Fibroblast of villous mesenchyme (primary cell): ENCODE measurements around the gene ARSA. TPM values are rescaled to one million over a fixed set of nuclear protein-coding genes. Genes with fewer than 3 reads are reported as not detected.
"Not testable (repeated sequence)": the region's sequence is repeated elsewhere in the genome, so short reads cannot be mapped to it uniquely, and the experiment has no call there.

Experiments used
- DNase-seq: peaks from one replicate; pipeline ENCODE4 v3.0.0-alpha.2; 2010; ENCODE audit warnings: low read depth
- H3K4me3 ChIP-seq: 2 replicates; pipeline ENCODE4 v1.5.1; 2011; ENCODE audit warnings: low read depth, mild to moderate bottlenecking, low read length
- CTCF ChIP-seq: IDR thresholded peaks from 2 replicates; pipeline ENCODE4 v1.5.1; 2012; ENCODE audit warnings: low read depth, mild to moderate bottlenecking, low read length; ENCODE audit not compliant: insufficient read depth
- total RNA-seq: library from RNA; depleted of rRNA; stranded (reverse); fragments of >200 nt; gene quantifications from 2 replicates; pipeline ENCODE4 v1.2.3, GENCODE V29; 2012

ARSA gene
- total RNA-seq, 1 donor = 9.9 TPM

GRCh38 chr22:50625131-50625567, 2.8 kb downstream of the ARSA start:
- DNase-seq = no peak
- TF ChIP-seq CTCF = no peak

DNA sequence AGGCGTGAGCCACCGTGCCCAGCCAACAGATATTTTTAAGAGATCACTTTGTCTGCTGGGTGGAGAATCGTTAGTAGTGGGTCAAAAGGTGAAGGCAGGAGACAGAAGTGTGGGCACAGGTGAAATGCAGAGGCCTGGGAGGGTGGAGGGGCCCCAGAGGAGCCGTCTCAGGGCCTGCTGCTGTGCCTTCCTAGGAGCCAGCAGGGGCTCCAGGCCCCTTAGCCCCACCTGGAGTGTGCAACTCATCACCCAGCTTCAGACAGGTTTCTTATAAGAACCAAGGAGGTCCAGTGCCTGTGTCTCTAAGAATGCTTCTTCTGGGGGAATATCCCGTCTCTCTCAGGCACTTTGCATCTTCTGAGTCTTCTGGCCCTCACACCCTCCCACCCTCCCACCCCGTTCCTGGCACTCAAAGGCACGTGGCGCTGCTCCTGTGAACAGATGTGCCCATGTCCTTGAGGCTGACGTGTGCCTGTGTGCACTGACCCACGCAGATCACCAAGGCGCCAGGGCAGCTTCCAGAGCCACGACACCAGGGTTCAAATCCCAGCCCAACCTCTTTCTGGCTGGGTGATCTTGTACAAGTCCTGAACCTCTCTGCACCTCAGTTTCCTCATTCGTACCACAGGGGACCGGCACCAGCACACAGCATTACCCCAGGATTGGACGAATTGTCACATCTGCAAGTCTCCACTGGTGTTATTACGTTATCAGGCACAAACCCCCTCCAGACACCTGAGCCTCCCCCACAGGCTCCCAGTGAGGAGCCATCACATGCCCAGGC, 3.4 kb downstream of the ARSA start:
- TF ChIP-seq CTCF = no peak
- DNase-seq = no peak
- H3K4me3 ChIP-seq = no peak overlapping the region

More at GRCh38 chr22:50625131-50625567, 2.8 kb downstream of the ARSA start:
- H3K4me3 ChIP-seq = no peak overlapping the region

DNA sequence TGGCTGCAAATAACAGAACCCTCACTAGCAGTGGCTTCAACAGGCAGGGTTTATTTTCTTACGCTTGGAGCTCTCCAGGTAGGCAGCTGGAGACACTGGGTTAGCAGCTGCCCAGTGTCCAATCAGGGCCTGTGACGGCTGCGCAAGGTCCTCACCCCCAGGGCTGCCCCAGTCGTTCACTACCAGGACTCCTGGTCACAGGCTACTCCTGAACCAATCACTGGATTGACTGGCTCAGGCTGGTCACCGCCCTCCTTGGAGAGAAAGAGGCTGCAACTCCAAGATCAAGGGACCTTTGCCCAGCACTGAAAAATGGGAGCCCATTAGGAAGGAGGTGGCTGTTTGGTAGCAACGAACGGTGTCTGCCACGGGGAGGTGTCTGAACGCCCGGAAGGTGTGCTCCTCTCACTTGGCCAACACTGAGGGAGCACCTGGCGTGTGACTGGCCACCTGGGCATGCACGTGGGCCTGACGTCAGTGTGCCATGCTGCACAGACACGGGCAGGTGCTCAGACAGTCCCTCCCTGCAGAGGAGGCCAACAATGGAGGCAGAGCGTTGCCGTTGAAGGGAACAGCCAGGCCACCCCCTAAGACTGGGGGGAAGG, 5.1 kb downstream of the ARSA start:
- H3K4me3 ChIP-seq = no peak overlapping the region
- no peak for TF ChIP-seq CTCF
- DNase-seq = no peak

DNA sequence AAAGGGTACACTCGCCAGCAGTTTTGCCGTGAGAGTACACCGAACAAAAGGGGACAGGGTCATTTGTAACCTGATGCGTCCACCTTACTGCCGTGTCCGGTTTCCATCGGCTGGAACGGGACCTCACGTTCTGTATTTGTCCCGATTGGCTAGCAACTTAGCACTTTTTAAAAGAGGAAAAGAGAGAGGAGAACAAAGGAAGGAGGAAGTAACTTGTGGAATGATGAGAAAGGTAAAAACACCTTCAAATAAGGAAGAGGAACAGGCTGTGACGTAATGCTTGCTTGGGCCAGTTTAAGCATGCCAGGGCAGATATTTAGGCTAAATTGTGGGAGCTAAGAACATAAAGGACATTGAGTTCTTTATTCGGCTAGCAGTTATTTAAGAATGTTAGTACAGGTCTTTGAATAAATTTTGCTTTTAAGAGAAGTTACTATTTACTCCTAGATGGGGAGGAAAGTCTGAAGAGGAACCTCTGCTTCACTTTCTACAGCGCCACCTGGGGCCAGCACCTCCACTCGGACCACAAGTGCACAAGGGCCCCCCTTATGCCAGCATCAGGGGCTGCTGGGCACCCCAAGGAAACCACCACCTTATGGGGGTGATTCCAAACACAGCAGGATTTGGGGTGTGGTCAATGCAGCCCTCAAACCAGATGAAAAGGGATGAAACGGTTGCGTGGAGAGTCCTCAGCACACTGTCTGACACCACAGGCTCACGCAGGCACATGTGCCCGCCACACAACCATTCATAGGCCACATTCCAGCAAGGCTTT, 5.8 kb downstream of the ARSA start:
- no peak for TF ChIP-seq CTCF

DNA sequence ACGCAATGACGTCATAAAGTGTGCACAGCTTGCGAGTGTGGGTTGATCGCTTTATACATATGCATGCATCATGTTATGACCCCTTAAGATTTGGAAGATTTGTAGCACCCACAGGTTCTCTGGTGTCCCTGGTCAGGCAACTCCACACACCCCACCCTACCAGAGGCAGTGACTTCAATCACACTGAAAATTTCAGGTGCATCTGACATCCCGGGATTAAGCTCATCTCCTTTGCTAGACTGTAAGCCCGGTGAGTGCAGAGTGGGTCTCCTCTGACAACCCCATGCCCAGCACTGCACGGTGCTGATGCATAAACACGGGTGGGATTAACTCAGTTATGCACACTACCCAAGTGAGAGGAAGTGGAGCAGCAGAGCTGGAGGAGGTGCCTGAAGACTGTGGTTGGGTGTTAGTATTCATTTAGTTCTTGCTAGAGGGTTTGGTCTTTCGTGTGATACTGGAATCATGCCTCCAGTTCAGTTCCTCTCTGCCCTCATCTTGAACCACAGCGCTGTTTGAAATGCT, 6.5 kb downstream of the ARSA start:
- DNase-seq = no peak
- no peak for TF ChIP-seq CTCF

More for the DNA sequence above, 5.8 kb downstream of the ARSA start:
- no peak overlapping the region for H3K4me3 ChIP-seq
- DNase-seq = no peak

GRCh38 chr22:50620593-50621355, 7.2 kb downstream of the ARSA start:
- H3K4me3 ChIP-seq = peak overlapping the region; percentile 42
- DNase-seq = no peak
- TF ChIP-seq CTCF = peak; percentile 74

More for the DNA sequence above, 6.5 kb downstream of the ARSA start:
- no peak overlapping the region for H3K4me3 ChIP-seq

DNA sequence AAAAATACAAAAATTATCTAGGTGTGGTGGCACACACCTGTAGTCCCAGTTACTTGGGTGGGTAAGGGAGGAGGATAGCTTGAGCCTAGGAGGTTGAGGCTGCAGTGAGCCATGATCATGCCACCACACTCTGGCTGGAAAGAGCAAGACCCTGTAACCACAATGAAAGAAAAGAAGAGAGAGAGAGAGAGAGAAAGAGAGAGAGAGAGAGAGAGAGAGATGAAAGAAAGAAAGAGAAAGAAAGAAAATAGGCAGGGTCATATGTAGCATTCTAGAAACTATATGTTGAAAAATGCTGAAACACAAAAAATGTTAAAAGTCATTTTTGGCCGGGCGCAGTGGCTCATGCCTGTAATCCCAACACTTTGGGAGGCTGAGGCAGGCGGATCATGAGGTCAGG, 13.7 kb downstream of the ARSA start:
- not testable (repeated sequence) for DNase-seq, H3K4me3 ChIP-seq
